ENCODE data around the gene PJVK.
"Not testable (repeated sequence)": the region's sequence is repeated elsewhere in the genome, so short reads cannot be mapped to it uniquely, and the experiment has no call there.

Gene PJVK

DNA sequence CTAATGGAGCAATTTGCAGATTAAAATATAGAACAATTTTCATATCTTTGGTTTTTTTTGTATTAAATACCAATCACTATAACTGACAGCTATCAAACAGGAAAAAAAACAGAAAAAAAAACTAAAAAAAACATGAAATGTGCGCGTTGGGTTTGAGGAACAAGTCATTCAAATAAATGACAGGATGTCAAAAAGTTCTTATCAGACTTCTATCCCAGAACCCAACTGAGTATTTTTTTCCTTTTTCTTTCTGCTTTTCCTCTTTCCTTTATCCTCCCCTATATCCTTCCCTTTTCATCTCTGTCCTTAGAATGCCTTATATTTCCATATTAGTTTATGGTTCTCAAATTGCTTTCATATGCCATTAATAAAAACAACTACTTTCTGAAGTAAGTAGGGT lies 14.5 kb upstream of the PJVK start:
- DNase-seq, result no peak

DNA sequence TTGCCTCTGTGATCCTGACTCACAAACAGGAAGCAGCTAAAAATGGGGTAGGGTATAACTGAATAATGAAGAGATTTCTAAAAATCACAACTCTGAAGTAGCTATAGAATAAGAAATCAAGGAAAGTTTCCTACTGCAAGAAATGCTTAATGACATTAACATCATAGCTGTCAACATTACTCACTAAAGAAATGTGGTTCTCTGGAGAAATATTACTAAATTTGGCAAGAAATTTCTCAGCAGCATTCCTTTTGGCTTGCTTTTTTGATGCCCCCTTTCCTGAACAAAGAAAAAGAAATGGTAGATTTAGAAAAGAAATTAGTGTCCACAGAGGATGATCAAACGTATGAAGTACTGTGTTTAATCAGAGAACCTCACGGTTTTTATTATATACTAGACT lies 9.8 kb upstream of the PJVK start:
- DNase-seq, result no peak

DNA sequence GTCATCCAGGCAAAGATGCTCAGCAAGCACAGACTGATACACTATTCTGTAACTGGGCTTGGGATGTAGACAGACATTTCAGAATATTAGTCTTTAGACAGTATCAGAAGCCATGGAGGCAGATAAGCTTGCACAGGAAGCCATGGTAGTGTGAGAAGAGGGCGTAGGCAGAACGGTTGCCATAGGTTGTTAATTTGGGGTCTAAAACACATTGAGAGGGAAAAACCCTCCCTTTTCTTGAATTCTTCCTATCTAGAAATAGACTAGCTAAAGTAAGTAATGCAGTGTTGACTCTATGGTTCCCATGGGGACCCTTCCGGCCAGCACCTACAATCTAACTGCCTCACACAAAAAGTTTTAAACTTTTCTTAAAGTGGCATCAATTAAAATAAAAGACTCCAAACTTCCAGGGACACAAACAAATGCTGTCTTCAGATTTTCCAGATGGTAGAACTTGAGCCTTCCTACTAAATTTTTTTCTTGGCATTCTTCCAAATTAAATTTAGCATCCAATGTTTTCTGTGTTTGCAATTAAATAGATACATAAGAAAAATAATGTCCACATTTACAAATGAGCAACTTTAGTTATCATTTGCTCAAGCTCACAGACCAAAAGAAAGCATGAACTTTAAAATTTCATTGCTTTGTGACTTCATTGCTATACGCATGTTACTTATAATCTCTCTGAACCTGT lies 2.1 kb upstream of the PJVK start:
- no peak for DNase-seq

DNA sequence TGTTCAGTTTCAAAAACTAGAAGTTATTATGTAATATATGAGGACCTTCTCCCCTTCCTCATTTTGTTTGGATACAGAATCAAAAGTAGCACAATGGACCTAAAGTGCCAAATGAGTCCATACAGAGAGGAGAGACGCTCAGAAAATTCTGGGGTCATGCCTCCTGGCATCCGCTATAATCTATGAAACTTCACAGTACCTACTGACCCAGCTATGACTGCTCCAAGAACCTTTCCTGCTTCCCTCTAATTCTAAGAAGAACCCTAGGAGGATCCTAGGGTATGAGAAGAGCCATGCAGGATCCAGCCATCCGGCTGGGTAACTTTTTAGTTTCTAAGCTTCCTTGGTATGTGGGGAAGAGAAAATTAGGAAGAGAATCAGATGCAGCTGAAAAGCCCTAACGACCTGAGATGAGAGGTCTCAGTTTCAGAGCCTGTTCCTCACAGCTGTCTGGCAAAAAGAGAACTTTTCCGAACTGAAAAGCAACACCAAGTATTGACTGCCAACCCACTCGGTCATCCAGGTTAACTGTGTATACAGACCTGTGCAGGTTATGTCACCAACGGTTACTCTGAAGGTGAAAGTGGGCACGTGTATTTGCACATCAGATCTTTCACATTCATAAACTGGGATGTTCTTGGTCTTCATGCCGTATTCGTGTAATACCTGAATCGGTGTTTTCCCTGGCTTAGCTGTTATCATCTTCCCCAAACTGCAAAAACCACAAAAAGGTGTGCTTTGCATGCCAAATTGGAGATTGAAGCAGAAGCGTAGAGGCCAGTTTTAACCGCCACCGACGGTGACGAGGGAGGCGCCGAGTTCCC lies 1.3 kb upstream of the PJVK start:
- DNase-seq, result peak in 1 of 3 experiments; percentile 47

DNA sequence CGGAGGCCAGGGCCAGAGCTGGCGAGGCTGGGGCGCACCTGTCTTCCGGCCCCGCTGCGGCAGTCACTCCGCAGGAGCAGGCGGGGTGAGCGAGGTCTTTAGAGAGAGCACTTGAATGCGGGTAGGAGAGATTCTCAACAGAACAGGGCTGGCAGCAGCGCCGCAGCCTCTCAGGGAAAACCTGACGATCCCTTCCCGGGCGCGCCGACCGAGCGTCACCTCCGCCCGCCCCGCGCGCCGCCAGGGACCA lies 729 bp upstream of the PJVK start:
- peak in 1 of 3 experiments; percentile 81 for DNase-seq

DNA sequence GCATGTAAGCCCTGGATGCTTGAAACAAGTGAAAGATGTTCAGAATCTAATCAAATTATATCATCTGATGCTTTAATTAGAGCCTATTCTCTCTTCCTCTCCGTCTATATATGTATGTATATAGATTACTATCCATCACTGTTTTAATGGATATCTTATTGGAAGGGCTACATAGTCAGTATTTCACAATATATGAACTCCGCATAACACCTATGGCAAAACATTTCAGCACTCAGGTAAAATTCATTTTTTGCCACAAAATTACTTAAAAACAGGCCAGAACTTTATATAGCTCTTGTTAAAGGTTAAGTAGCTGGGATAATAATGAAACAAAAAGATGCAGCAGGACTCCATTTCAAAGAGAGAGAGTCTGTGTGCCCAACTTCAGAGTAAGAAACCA lies 1.2 kb downstream of the PJVK start:
- peak in 1 of 3 experiments; percentile 69 for DNase-seq

DNA sequence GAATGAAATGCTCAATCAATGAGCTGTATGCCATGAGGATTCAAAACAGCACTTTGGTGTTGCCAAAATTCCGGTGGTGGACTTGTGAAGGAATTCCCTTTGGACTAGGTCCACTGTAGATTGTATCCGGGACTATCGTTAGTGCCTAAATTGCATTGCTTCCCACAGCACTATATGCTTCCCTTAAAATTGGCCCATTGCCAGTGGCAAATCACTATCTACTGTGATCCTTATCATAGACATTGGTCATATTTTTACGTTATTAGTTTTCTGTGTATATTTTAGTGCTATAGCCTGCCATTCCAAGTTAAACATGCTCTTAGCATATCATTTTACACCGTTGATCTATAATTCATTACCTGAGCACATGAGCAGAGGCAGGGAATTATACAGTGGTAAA lies 1.7 kb downstream of the PJVK start:
- DNase-seq, result peak in 1 of 3 experiments; percentile 42

DNA sequence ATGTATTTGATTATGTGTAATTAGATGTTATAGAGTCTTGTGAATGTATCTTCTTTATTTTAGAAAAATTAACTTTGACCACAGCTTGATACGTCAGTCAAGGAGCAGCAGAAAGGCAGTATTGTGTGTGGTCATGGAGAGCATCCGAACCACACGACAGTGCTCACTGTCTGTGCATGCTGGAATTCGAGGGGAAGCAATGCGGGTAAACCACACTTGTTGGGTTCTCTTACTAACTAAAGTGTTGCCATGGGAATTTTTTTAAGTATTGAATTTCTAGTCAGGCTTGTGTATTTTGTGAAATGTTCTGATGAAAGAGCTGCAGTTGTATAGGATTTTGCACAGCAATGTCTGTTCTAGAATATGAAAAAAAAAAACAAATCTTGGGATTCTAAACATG lies 4.8 kb downstream of the PJVK start:
- no peak for DNase-seq

DNA sequence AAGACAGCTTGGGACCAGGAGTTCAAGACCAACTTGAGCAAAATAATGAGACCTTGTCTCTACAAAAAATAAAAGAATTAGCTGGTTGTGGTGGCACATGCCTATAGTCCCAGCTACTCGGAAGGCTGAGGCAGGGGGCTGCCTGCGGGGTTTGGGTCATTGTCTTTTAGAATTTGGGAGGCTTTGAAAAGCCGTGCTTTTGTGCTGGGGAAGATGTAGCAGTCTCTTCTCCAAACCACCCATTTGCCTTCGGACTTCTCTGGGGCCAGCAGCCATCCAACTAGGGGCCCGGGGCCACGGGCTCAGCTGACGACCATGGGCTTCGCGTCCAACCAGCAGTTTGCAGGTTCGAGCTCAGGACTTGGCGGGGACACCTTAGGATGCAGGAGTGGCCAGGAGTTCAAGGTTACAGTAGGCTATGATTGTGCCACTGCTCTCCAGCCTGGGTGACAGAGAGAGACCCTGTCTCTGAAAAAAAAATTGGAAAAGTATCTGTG lies 6.3 kb downstream of the PJVK start:
- no peak for DNase-seq

DNA sequence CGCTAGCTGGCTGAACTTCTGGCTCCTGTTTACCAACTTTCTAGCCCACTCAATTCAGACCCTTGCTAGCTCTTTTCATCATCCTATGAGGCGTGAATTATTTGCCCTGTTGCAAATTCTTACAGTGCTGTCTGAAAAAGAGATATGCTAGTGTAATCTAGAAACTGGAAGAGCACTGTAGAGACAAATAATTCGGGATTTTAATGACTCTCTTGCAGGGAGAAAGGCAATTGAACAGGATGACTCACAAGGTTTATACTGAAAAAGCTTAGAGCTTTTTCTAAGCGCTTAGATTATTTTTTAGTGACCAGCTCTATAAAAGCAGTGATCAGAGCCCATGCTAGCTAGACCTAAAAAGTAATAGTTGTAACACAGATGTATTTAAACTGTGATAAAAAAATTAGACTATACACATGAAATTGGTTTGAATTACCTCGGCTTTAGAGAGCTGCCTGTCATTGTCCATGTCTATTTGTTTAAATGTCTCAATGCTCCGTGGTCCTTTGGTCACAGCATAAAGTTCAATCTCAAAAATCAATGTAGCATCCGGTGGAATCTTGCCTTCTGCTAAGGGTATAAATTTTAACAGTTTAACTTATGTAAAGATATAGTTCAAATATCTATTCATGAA lies 18.2 kb downstream of the PJVK start:
- no peak for DNase-seq

DNA sequence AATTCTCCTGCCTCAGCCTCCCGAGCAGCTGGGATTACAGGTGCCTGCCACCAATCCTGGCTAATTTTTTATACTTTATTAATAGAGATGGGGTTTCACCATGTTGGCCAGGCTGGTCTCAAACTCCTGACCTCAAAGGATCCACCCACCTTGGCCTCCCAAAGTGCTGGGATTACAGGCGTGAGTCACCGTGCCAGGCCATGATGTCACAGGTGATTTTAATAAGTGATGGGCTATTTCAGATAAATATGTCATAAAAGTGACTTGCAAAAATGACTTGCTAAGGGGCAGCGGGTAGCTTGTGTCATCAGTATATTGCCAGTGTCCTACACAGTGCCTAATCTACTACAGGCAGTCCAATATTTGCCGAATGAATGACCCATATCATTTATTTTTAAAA lies 20.1 kb downstream of the PJVK start:
- DNase-seq, result not testable (repeated sequence)

DNA sequence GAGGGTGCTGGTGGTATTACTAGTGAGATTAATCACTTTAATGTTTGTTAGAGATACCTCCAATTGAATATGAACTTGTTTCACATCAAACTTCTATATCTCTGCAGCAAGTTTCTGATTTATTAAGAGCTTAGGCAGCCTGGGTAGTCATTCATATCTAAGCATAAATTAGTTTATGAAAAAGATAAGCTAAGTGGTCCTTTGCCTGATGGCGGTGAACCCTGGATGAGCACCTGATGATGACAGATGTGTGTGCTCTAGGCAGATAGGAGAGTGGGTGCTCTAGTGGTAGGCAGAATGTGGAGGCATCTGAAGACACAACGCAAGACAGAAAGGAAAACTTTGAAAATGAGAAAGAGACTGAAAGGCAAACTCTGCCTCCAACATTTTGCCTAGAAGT lies 22.2 kb downstream of the PJVK start:
- no peak for DNase-seq

DNA sequence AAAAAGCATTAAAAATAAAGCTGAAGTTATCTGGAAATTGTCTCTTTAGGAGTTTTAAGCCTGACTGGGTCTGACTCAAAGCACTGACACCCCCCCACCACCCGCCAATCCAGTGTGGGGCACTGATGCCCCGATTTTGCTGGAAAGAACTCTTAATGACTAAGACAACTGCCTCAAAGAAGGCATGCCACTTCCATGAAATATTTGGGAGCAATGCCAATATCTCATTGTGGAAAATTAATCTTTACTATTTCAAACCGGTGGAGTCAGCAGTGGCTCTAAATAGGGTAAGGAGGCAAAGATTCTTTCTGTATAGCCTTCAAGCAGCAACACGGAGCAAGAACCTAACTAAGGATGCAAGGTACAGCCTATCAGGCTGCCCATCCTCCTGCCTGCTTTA lies 22.8 kb downstream of the PJVK start:
- no peak for DNase-seq

DNA sequence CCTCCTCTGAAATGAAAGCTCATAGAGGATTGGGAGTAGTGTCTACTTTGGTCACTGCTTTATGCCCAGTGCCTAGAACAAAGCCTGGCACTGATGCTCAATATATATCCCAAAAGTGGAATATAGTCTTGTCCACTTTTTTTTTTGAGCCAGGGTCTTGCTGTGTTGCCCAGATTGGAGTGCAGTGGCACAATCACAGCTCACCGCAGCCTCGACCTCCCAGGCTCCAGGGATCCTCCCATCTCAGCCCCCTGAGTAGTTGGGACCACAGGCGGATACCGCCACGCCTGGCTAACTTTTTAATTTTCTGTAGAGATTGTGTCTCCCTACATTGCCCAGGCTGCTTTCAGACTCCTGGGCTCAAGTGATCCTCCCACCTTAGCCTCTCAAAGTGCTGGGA lies 23.4 kb downstream of the PJVK start:
- DNase-seq, result no peak

DNA sequence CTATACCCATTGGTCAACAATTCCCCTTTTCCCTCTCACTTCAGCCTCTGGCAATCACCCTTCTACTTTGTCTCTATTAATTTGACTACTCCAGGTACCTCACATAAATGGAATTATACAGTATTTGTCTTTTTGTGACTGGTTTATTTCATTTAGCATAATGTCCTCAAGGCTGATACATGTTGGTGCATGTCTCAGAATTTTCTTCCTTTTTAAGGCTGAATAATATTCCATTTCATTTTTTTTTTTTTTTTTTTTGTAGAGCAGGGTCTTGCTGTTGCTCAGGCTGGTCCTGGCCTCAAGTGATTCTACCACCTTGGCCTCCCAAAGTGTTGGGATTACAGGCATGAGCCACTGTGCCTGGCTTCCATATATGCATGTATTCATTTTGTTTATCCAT lies 25.3 kb downstream of the PJVK start:
- DNase-seq, result no peak

DNA sequence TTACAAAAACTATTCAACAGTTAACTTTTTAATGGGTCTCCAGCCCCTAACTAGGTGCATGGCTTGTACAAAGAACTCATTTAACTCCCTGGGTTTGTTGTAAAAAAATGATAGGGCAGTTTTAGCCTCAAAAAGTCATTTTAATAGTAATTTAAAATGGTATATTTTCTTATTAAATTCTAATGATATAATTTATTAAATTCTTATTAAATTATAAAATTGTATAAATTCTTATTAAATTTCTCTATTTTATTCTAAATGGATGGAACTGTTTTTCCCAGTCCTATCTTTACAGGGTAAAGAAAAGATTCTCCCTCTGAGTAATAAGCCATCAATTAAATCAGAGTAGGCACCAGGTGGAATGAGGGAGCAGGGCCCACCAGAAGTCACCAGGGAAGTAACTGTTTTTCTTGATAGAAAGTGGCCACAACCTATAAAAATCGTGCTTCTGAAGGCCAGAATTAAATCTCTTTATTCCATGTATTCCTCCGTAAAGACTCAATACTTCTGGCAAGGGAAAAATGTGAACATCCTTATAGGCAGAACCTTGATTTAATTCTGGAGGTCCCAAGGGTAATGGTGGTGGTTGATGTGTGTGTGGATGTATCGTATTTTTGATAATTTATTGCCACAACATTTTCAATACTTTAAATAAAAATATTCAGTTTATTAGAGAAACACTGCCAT lies 26.4 kb downstream of the PJVK start:
- DNase-seq, result peak in 2 of 3 experiments; percentile 21 to 68

DNA sequence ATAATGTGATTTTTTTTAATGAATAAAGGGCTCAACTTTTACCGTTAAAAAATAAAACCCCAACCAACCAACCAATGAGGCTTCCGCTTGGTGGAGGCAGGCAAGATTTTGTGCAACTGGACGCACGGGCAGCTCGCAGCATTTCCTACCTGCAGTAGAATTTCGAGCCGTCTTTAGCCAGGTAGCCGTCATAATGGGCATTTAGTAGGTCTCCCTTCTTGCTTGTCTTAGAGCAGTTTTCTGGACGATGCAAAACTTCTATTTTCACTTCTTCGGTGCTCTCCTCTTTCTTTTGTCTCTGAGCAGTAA lies 26.9 kb downstream of the PJVK start:
- DNase-seq, result no peak

DNA sequence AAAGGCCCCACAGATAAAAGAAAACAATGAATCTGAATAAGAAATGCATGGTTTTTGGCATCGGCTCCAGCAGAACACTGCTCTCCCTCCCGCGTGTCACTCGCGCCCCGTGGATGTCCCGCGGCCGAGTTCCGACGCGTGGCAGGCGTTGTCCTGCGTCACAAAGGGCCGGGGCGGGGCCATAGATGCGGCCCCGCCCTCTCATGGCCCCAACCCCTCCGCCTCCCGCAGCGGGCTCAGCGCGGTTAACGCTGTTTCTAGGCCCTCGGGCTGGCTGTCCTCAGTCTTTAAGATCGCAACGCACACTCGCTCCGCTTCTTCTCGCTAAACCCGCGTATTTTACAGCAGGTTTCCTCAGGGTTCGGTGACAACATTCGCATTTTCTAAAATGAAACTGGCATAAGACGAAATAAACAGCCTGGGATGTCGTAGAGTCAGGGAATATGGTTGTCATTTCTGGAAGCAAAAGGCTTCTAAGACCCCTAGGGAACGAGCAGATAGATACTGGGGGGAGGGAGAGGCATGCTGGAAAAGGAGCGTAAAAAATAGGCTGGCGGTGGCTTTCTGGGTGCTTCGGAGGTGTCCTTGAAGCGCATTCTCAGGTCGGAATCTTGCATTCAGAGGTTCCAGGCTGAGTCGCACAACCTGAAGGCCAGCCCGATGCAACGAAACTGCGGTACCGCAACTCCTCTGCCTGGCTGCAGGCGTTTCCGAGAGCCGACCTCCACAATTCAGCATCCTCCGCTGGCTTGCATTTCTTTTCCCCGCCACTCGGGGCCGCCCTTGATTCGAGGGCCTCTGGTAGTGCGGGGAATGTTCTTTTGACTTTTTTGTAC lies 27.5 kb downstream of the PJVK start, which contains the start of gene FKBP7:
Gene FKBP7, minus strand, starts transcription at position 162 of the 836 bp plus-strand sequence. Its CDS starts 101 bp downstream, at position 61.
- DNase-seq, result peak; percentile 77 to 91 (median 88)

DNA sequence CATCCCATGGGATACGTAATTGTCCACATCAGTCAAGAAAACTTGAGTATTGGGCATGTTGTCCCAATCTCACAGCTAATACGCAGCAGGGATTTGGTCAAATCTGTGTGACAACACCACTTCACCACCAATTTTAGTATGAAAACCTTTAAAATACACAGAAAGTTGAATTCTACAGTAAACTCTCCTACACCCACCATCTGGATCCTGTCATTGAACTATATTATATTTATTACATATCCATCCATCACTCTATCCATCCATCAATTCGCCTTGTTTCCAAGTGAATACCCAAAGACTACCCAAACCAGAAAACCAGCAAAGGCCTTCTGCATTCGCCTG lies 28.1 kb downstream of the PJVK start:
- DNase-seq, result no peak

DNA sequence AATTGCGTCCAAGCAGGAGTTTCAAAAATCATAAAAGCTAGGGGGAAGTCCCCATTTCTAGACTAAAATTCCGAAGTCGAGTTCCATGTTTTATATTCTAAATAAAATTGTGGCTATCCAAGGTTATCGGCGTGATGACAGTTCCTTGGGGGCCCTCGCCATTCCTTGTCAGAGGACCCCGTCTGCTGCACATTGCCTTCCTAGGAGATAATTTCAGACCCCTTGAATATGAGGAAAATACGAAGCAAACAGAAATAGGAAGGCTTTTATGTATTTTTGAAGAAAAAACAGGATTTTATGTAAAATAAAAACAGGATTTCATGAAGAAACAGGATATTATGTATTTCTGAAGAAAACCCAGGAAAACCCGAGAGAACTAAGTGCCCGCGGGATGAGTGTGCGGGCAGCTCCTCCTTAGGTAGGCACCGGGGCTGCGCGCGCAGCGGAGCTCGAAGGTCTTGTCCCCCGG lies 28.6 kb downstream of the PJVK start:
- peak in 1 of 3 experiments; percentile 36 for DNase-seq

DNA sequence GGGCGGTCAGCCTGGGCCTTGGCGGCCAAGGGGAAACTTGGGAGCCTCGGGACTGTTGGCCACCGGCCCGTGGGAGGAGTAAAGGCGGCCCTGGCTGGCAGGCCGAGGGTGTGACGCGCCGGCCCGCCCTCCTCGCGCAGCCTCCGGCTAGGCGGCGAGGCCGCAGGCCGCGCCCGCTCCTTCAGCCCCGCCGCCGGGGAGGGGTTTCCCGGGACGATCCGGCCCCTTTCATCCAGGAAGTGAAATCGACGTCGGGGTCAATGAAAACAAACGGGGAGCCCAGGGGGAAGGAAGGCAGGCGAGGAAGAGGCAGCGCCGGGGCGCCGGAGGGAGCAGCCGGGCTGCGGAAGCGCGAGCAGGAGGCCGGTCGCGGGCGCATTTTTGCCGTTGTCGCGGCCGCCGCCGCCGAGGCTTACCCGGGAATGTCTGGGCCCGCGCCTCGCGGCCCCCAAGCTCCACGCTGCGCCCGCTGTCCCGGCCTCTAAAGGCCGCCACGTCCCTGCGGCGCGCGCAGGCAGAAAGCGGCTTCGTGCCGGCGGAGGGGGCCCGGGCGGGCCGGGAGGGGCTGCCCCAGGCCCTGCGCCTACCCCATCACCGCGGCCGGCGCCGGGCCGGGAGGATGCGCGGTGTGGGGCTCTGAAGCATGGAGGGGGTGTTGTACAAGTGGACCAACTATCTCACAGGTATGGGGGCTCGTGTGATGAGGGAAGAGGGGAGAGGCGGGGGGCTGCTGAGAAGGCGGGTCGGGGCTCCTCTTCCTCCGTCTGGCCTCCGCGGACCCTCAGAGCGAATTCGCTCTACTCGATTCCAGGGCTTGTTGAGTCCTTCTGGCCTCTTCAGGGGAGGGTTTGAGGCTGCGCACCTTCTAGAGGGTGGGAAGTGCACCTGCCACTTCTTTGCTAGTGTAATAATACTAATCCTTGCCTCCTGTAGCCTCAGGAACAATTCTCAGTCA lies 29.3 kb downstream of the PJVK start, which contains the start of gene PLEKHA3:
Gene PLEKHA3, plus strand, starts transcription at position 231 of the 955 bp plus-strand sequence. Its CDS starts 413 bp downstream, at position 644.
- DNase-seq, result peak; percentile 63 to 92 (median 89)

Measured in NCI-H1417 (cell line).